GM23248 (cell line): Measurements from ENCODE around the gene GATA5.

ENCODE experiments used
- EZH2 ChIP-seq: fragments of 200-600 bp; sonication (generic); IDR thresholded peaks from 2 replicates; pipeline ENCODE4 v1.6.1; 2018; ENCODE audit warnings: antibody characterized with exemption, mild to moderate bottlenecking; ENCODE audit not compliant: insufficient read depth, poor library complexity, severe bottlenecking
- EZH2phosphoT487 ChIP-seq: fragments of 200-600 bp; sonication (generic); IDR thresholded peaks from 2 replicates; pipeline ENCODE4 v1.6.1; 2018; ENCODE audit warnings: antibody characterized with exemption, moderate library complexity, mild to moderate bottlenecking, low read depth; ENCODE audit not compliant: insufficient read depth

- no peak for TF ChIP-seq EZH2
- TF ChIP-seq EZH2phosphoT487, result no peak
These were observed 27.8 kb downstream of the GATA5 start for GRCh38 chr20:62448038-62448437.
